ENCODE results near the gene CDH23. TPM values are rescaled to one million over a fixed set of nuclear protein-coding genes. Genes with fewer than 3 reads are reported as not detected.
"Not testable (repeated sequence)": the region's sequence is repeated elsewhere in the genome, so short reads cannot be mapped to it uniquely, and the experiment has no call there.

CDH23 gene
- total RNA-seq, 1 donor from 2014 or later, result 5.4 TPM

DNA sequence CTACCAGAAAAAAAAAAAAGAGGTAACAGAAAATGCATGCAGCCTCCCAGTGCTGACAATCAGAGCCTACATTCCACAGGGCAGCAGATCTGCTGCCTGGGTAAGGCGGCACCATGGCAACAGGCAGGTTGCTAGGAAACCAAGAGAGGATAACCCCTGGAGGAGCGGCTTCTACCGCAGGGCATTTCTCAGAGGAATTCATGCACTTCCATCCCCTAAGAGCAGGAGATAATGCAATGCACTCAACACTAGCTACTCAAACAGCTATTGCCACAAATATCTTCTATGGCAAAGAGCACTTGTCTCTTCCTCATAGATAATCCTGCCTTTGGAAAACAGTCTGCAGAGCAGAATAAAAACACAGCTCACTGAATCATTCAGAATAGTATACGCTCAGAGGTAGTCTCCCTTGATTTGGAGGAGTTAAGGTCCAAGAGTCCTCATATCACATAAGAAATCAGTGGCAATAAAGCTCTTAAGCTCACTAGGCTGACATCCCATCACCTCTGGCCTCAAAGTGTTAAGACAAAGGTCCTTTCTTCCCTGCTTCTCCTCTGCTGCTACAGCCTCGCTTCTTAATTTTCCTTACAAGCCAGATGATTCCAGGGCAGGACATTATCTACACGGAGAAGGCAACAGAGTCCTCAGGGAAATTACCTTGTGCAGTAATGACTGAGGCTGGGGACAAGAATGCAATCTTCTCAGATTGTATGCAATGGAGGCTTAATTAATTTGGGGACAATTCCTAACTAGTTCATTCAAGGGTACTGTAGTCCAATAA lies 443.6 kb downstream of the CDH23 start:
- intact Hi-C loops (cut with micrococcal nuclease), result no loop called here
- peak; percentile 64 for ATAC-seq
- DNase-seq, result peak; percentile 78

DNA sequence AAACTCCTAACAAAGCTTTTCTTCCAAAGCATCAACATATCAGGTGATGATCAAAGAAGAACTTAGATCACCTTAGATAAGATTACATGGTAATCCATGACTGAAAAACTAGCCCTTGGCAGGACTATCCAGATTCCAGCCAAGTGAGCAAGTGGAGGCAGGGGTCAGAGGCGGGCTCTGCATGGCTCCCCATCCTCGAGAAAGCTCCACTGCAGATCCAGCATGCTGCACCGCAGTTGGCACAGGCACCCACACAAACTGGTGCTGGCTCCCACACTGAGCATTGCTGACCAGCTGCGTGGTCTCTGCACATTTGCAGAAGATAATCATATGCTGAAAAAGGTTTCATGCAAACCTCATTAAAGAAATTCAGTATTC lies 444.2 kb downstream of the CDH23 start:
- ATAC-seq, result no peak
- DNase-seq, result no peak
- intact Hi-C loops (cut with micrococcal nuclease), result no loop called here

- no peak for ATAC-seq
These were observed 445.7 kb downstream of the CDH23 start for GRCh38 chr10:71842422-71842821.

DNA sequence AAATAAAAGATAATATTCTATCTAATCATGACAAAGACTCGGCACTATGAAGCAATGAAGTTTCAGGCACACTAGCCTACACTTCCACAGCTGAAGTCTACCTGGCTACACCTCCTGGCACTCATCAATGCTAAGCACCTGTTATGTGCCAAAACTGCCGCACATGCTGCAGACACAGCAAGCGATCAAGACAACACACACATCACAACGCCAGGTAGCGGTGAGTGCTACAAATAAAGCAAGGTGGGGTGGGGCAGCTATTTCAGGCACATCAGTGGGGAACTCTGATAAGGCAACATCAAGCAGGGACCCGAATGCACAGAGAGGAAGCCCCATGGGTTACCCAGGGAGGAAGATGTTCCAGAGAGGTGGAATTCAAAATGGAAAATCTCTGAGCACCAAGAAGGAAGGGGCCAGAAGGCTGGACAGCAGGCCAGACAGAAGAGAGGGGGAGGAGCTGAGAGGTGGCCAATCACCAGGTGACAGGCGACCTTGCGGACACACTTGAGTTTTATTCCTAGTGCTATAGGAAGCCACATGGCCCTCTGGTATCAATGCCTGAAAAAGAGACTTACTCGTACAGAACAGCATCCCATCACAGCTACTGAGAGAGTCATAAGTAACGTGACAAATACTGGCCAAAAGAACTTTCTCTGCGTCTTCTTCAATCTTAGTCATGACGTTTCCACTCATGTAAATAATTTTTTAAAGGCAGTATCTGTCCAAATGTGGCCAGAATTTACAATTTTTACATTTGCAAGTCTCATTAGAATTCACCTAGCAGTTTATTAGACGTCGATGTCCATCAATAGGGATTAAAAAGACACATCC lies 446.4 kb downstream of the CDH23 start:
- peak; percentile 26 for ATAC-seq

More at GRCh38 chr10:71842422-71842821, 445.7 kb downstream of the CDH23 start:
- intact Hi-C loops (cut with micrococcal nuclease), result no loop called here
- DNase-seq, result no peak

DNA sequence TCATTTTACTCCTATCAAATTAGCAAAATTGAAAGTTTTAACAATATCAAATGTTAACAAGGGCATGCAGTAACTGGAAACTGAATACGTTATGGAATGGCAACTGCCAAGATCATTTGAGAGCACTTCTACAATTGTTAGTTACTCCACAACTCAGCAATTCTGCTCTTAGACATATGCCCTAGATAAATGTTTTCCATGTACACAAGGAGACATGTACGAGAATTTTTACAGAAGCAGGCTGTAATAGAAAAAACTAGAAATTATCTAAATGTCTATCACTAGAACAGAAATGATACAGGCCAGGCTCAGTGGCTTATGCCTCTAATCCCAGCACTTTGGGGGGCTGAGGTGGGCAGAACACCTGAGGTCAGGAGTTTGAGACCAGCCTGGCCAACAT lies 447.4 kb downstream of the CDH23 start:
- intact Hi-C loops (cut with micrococcal nuclease), result no loop called here
- no peak for ATAC-seq
- DNase-seq, result no peak

More for the DNA sequence above, 446.4 kb downstream of the CDH23 start:
- intact Hi-C loops (cut with micrococcal nuclease), result no loop called here
- no peak for DNase-seq

DNA sequence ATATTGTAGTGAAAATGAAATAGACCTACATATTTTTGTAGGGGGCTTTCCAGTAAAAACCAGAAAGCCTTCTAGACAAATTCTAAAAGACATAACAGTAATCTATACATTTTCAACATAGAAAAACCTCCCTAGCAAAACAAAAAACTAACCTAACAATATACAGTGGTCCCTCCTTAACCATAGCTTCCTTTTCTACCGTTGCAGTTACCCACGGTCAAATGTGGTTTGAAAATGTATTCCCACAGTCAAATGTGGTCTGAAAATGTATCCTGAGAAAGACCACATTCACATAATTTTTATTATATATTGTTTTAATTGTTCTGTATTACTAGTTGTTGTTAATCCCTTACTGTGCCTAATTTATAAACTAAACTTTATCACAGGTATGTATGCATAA lies 448.0 kb downstream of the CDH23 start:
- intact Hi-C loops (cut with micrococcal nuclease), result no loop called here
- ATAC-seq, result no peak
- DNase-seq, result no peak

- intact Hi-C loops (cut with micrococcal nuclease), result no loop called here
- no peak for DNase-seq
- ATAC-seq, result peak; percentile 39
These were observed 449.0 kb downstream of the CDH23 start for GRCh38 chr10:71845410-71846405.

DNA sequence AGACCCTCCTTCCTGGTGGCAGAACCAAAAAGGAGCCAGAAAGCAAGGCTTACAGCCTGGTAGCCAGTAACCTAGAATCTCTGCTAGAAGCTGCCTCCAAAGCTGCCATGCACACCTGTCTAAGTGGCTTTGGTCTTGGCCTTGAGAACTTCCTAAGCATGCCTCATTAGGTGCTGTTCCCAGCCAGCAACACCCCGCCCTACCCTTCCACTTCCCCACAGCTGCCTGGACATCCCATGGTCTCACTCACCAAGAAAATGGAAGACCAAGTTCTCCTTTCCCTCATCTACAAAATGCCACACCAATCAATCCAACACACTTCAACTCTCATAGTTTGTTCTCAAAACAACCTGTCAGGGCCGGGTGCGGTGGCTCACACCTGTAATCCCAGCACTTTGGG lies 450.1 kb downstream of the CDH23 start:
- no peak for ATAC-seq
- intact Hi-C loops (cut with micrococcal nuclease), result no loop called here
- DNase-seq, result no peak

GRCh38 chr10:71847418-71847817 lies 450.7 kb downstream of the CDH23 start:
- DNase-seq (no peak), ATAC-seq (no peak)
- intact Hi-C loops (cut with micrococcal nuclease), result no loop called here

DNA sequence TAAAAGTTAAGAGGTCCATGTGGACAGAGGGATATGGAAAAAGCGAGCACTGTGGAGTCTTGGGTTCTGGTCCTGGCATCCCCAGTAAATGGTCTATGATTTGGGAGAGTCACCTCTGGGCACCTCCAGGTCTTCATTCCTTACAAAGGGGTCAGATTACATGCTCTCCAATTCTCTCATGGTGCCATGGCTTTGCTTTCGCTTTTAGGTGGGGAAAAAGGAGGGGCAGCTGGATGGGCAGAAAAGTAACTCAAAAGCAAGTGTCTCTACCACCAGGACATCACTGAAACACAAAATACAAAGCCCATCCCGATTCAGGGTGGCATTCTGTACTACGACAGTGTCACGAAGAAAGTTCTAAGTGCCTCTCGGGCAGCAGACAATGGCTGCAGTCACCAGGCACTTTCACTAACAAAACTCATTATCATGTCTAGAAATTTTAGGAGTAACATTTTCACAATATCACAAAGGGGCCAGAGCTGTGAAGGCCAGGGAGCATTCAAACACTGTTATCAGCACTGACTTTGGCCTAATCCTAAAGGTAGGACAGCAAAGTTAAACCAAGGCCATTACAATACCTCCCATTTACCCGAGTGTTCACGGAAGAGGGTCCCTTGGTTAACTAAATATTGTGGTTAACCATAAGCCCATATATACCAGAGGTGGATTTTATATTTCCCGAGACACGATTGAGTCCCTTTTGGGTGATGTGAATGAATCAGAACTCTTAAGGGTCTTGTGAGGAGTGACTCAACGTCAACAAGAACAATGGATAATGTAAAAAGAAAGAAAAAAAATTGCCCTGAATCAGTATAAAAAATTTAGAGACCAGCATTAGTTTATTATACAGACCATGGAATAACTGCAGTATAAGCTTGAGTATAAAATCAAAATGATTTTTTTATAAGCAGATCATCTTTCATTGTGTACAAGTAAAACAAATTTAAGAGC lies 451.9 kb downstream of the CDH23 start:
- intact Hi-C loops (cut with micrococcal nuclease), result no loop called here
- ATAC-seq, result no peak
- no peak for DNase-seq

DNA sequence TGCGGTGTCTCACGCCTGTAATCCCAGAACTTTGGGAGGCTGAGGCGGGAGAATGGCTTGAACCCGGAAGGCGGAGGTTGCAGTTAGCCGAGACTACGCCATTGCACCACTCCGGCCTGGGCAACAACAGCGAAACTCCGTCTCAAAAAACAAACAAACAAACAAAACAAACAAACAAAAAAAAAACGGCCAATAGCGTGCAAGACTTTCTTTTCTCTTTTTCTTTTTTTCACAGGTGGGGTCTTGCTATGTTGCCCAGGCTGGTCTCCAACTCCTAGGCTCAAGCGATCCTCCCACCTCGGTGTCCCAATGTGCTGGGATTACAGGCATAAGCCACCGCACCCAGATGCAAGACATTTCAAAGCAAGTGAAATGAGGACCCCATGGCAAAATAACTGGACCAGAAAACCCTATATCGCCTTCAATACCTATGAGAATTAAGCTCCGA lies 452.8 kb downstream of the CDH23 start:
- intact Hi-C loops (cut with micrococcal nuclease), result no loop called here
- ATAC-seq, result no peak
- DNase-seq, result no peak

- intact Hi-C loops (cut with micrococcal nuclease), result no loop called here
These were observed 453.5 kb downstream of the CDH23 start for GRCh38 chr10:71850021-71850742.

DNA sequence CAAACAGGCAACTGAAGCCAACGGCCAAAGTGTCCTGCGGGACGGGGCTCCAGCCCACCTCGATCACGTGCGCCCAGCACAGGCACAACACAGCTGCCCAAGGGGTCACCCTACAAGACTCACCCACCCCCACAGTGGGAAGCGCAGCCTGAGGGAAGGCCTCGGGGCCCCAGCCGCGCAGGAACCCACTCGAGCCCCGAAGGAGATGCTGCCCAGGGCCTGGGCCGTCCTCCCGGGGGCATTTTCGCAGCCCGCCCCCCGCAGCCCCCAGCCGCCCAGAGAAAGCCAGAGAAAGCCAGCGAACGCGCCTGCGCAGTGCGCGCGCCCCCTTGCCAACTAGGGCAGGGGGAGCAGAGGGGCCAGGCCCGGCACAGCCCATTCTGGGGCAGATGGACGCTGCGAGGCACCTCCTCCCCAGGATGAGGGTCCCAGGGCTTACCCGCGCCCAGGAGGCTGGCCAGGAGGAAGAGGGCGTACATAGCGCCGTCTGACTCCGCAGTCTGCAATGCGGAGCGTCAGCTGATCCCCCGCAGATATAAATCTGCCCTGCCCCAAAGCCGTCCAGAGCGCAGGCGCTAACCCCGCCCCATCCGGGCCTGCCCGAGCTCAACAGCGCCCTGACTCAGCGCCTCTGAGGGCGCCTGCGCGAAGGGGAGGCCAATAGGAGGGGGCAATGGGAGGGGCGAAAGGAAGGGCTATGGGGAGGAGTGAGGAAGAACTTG lies 454.2 kb downstream of the CDH23 start, which contains the start of gene PSAP:
PSAP (minus strand) TSS at position 509 of the 722 bp plus-strand sequence; CDS start at position 479, 30 bp downstream.
- ATAC-seq, result peak; percentile 98
- DNase-seq, result peak; percentile 100
- intact Hi-C loops (cut with micrococcal nuclease), result no loop called here

More at GRCh38 chr10:71850021-71850742, 453.5 kb downstream of the CDH23 start:
- ATAC-seq, result no peak
- DNase-seq, result no peak

DNA sequence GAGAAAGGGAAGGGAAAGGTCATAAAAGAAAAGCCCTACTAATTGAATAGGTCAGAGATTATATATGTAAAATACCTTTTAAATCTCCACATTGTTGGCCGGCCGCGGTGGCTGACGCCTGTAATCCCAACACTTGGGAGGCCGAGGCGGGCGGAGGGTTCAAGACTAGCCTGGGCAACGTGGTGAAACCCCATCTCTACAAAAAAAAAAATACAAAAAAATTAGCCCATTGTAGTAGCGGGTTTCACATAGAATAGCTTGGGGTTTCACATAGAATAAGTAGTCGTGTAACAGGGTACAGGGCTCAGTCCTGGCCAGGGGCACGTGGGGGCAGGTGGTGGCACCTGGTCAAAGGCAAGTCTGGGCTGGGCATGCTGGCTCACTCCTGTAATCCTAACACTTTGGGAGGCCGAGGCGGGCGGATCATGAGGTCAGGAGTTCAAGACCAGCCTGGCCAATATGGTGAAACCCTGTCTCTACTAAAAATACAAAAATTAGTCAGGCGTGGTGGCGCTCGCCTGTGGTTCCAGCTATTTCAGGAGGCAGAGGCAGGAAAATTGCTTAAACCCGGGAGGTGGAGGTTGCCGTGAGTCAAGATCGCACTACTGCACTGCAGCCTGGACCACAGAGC lies 454.9 kb downstream of the CDH23 start:
- peak; percentile 1 for ATAC-seq
- intact Hi-C loops (cut with micrococcal nuclease); DNase-seq: not testable (repeated sequence)

DNA sequence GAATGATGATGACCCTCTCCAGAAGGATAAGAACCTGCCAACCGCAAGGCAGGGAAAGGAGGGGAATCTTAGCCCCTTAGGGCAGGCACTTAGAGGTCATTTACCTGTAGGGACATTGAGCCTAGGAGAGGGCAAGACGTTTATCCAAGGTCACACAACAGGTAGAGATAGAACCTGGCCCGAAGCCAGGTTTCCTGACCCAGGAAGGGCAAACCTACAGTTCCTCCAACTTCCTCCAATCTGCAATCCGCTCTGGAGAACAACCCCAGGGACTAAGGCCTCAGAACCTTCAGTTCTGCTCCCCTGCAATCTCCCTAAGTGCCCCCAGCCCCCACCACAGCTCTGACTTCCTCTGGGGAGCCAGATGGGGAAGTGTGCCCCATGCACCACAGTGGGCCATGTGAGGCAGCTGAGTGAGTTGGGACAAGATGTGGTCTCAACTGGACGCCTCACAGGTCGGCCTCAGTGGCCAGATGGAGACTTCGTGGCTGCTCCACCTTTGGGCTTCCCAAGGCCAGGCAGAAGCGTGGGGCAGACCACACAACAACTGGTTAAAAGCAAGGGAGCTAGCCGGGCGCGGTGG lies 455.7 kb downstream of the CDH23 start:
- peak; percentile 65 for DNase-seq
- intact Hi-C loops (cut with micrococcal nuclease), result no loop called here
- no peak for ATAC-seq

GRCh38 chr10:71854031-71854430 lies 457.3 kb downstream of the CDH23 start:
- intact Hi-C loops (cut with micrococcal nuclease), result no loop called here
- DNase-seq (no peak), ATAC-seq (no peak)

Data from left ventricle myocardium superior (tissue), 1 donor.